HepG2 (cell line): ENCODE data around the gene CAMK2N2. TPM values are rescaled to one million over a fixed set of nuclear protein-coding genes. Genes with fewer than 3 reads are reported as not detected.
A peak's percentile ranks its signal among the peaks of the same experiment; 100 is the strongest.

ENCODE experiments used
- ARHGAP35 ChIP-seq: sonication (generic); formaldehyde crosslinking; IDR thresholded peaks from 2 replicates; pipeline ENCODE4 v1.9.0; 2022; ENCODE audit warnings: mild to moderate bottlenecking, inconsistent platforms, moderate library complexity, missing genetic modification reagents, borderline replicate concordance
- BRD4 ChIP-seq: sonication (generic); formaldehyde crosslinking; IDR thresholded peaks from 2 replicates; pipeline ENCODE4 v1.4.0; 2020; ENCODE audit warnings: missing genetic modification reagents
- ETV6 ChIP-seq: sonication (generic); formaldehyde crosslinking; conservative IDR thresholded peaks from 2 replicates; pipeline ENCODE4 v1.4.0; 2020; ENCODE audit warnings: missing genetic modification reagents
- MAFG ChIP-seq: sonication (generic); formaldehyde crosslinking; IDR thresholded peaks from 2 replicates; pipeline ENCODE4 v1.5.1; 2020; ENCODE audit warnings: mild to moderate bottlenecking, missing genetic modification reagents
- MLX ChIP-seq: IDR thresholded peaks from 2 replicates; pipeline ENCODE4 v1.6.1; 2016
- NONO ChIP-seq, 2 experiments: fragments of 450-650 bp in 1 of 2; sonication (generic) in 1 of 2; formaldehyde crosslinking in 1 of 2; IDR thresholded peaks in 1 of 2; conservative IDR thresholded peaks in 1 of 2; 2 replicates each; pipeline versions ENCODE4 v1.6.1 to v1.8.0; 2017 to 2022; ENCODE audit warnings: mild to moderate bottlenecking in 1 of 2, missing genetic modification reagents in 1 of 2, moderate library complexity in 1 of 2
- RARG ChIP-seq: sonication (generic); formaldehyde crosslinking; IDR thresholded peaks from 2 replicates; pipeline ENCODE4 v1.4.0; 2020; ENCODE audit warnings: low read depth, mild to moderate bottlenecking, missing genetic modification reagents
- REST ChIP-seq, 2 experiments: IDR thresholded peaks; 2 replicates each; pipeline ENCODE4 v1.6.1; 2011 to 2012; ENCODE audit warnings: low read length in 2 of 2, borderline replicate concordance in 1 of 2, low read depth in 1 of 2, mild to moderate bottlenecking in 1 of 2, moderate library complexity in 1 of 2
- TP53 ChIP-seq: sonication (generic); formaldehyde crosslinking; conservative IDR thresholded peaks from 2 replicates; pipeline ENCODE4 v1.4.0; 2020; ENCODE audit warnings: missing genetic modification reagents
- TRIM22 ChIP-seq: fragments of 450-650 bp; IDR thresholded peaks from 2 replicates; pipeline ENCODE4 v1.6.1; 2017
- ZMAT5 ChIP-seq: sonication (generic); formaldehyde crosslinking; IDR thresholded peaks from 2 replicates; pipeline ENCODE4 v1.5.0; 2020; ENCODE audit warnings: mild to moderate bottlenecking, low read depth, missing genetic modification reagents, borderline replicate concordance
- ZNF274 ChIP-seq: sonication (generic); formaldehyde crosslinking; IDR thresholded peaks from 2 replicates; pipeline ENCODE4 v1.5.1; 2020; ENCODE audit warnings: mild to moderate bottlenecking, missing genetic modification reagents
- polyA plus RNA-seq, 8 experiments: library from polyadenylated mRNA; depleted of rRNA in 3 of 8; stranded (reverse) in 7 of 8; unstranded in 1 of 8; fragments of >200 nt; fragmentation: Illumina TruSeq in 4 of 8; extraction: Trizol in 4 of 8; gene quantifications; 2 replicates each; pipeline versions ENCODE4 v1.2.1 to v1.2.3, GENCODE V29; 2011 to 2016; ENCODE audit warnings: low read depth in 4 of 8, missing spikeins in 1 of 8, mixed read lengths in 1 of 8; ENCODE audit not compliant: insufficient read depth in 1 of 8
- total RNA-seq, 5 experiments: library from RNA; depleted of rRNA; stranded (reverse); fragments of >200 nt; fragmentation: Illumina TruSeq; extraction: Trizol; gene quantifications; 2 replicates each; pipeline ENCODE4 v1.2.3, GENCODE V29; 2016; ENCODE audit warnings: low read depth in 1 of 5
- TF ChIP-seq, protein P1 (sequence below): sonication (generic); formaldehyde crosslinking; IDR thresholded peaks from 2 replicates; pipeline ENCODE4 v1.5.1; 2020; ENCODE audit warnings: mild to moderate bottlenecking, missing genetic modification reagents, moderate library complexity
- TF ChIP-seq, protein P2 (sequence below): sonication (generic); formaldehyde crosslinking; IDR thresholded peaks from 2 replicates; pipeline ENCODE4 v1.4.0; 2020; ENCODE audit warnings: mild to moderate bottlenecking, low read depth, missing genetic modification reagents
- TF ChIP-seq, protein P3 (sequence below): sonication (generic); formaldehyde crosslinking; IDR thresholded peaks from 2 replicates; pipeline ENCODE4 v1.5.0; 2020; ENCODE audit warnings: mild to moderate bottlenecking, missing genetic modification reagents
- TF ChIP-seq, protein P4 (sequence below): sonication (generic); formaldehyde crosslinking; IDR thresholded peaks from 2 replicates; pipeline ENCODE4 v1.5.0; 2020; ENCODE audit warnings: missing genetic modification reagents

CAMK2N2 gene
- total and polyA plus RNA-seq, 2 of the 13 experiments (the other 11 are each of a cell fraction or from before 2014, with no cell fraction given) = 0.12 to 0.27 TPM

GRCh38 chr3:184298759-184299487 lies 37.6 kb upstream of the CAMK2N2 start, which contains the start of gene PSMD2 (continued):
- TF ChIP-seq, protein P1, sequence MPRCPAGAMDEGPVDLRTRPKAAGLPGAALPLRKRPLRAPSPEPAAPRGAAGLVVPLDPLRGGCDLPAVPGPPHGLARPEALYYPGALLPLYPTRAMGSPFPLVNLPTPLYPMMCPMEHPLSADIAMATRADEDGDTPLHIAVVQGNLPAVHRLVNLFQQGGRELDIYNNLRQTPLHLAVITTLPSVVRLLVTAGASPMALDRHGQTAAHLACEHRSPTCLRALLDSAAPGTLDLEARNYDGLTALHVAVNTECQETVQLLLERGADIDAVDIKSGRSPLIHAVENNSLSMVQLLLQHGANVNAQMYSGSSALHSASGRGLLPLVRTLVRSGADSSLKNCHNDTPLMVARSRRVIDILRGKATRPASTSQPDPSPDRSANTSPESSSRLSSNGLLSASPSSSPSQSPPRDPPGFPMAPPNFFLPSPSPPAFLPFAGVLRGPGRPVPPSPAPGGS (CRISPR knock-in tag) = no peak
- TF ChIP-seq, protein P2, sequence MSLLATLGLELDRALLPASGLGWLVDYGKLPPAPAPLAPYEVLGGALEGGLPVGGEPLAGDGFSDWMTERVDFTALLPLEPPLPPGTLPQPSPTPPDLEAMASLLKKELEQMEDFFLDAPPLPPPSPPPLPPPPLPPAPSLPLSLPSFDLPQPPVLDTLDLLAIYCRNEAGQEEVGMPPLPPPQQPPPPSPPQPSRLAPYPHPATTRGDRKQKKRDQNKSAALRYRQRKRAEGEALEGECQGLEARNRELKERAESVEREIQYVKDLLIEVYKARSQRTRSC (CRISPR knock-in tag) = no peak
- TF ChIP-seq RARG (CRISPR knock-in tag) (no peak), BRD4 (CRISPR knock-in tag) (no peak), ZMAT5 (CRISPR knock-in tag) (no peak), TP53 (no peak), TRIM22 (no peak), MLX (no peak), REST (IDR thresholded peaks at IDR 0.05; ENCODE audit: borderline replicate concordance in 1 of 2, low read depth in 1 of 2, low read length in 2 of 2) (peak in 1 of 2 experiments; percentile 62; a peak in 2 of 4 replicates), MAFG (no peak), NONO (IDR thresholded peaks at IDR 0.05) (no peak), NONO (CRISPR knock-in tag; conservative IDR thresholded peaks at IDR 0.05) (no peak), ETV6 (CRISPR knock-in tag) (no peak), ARHGAP35 (CRISPR knock-in tag) (peak; percentile 71; the same call in 1 of the 2 replicates), ZNF274 (CRISPR knock-in tag) (peak; percentile 42; the same call in 1 of the 2 replicates)
- TF ChIP-seq, protein P3, sequence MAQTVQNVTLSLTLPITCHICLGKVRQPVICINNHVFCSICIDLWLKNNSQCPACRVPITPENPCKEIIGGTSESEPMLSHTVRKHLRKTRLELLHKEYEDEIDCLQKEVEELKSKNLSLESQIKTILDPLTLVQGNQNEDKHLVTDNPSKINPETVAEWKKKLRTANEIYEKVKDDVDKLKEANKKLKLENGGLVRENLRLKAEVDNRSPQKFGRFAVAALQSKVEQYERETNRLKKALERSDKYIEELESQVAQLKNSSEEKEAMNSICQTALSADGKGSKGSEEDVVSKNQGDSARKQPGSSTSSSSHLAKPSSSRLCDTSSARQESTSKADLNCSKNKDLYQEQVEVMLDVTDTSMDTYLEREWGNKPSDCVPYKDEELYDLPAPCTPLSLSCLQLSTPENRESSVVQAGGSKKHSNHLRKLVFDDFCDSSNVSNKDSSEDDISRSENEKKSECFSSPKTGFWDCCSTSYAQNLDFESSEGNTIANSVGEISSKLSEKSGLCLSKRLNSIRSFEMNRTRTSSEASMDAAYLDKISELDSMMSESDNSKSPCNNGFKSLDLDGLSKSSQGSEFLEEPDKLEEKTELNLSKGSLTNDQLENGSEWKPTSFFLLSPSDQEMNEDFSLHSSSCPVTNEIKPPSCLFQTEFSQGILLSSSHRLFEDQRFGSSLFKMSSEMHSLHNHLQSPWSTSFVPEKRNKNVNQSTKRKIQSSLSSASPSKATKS (CRISPR knock-in tag) = no peak
- TF ChIP-seq, protein P4, sequence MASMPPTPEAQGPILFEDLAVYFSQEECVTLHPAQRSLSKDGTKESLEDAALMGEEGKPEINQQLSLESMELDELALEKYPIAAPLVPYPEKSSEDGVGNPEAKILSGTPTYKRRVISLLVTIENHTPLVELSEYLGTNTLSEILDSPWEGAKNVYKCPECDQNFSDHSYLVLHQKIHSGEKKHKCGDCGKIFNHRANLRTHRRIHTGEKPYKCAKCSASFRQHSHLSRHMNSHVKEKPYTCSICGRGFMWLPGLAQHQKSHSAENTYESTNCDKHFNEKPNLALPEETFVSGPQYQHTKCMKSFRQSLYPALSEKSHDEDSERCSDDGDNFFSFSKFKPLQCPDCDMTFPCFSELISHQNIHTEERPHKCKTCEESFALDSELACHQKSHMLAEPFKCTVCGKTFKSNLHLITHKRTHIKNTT (CRISPR knock-in tag) = no peak
